Measurements from ENCODE around the gene C1QB.
"Not testable (repeated sequence)": the region's sequence is repeated elsewhere in the genome, so short reads cannot be mapped to it uniquely, and the experiment has no call there.

C1QB gene

DNA sequence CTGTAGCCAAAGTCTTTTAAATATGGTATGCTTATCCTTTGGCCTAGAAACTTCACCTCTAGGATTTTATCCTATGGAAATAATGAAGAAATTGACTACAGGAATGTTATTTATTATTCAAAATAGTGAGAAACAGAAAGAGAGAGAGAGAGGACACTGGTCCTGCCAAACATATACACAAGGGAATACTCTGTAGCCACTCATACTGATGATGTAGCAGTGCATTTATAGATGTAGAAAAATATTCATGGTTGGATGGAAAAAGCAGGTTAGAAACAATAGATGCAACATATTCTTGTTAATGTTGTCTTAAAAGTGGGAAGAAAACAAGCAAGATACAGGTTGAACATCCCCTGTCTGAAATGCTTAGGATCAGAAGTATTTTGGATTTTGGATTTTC, 35.4 kb downstream of the C1QB start:
- no peak overlapping the region for H3K4me3 ChIP-seq (ENCODE audit: low read depth, low read length)
- DNase-seq (ENCODE audit: low read depth), result no peak

DNA sequence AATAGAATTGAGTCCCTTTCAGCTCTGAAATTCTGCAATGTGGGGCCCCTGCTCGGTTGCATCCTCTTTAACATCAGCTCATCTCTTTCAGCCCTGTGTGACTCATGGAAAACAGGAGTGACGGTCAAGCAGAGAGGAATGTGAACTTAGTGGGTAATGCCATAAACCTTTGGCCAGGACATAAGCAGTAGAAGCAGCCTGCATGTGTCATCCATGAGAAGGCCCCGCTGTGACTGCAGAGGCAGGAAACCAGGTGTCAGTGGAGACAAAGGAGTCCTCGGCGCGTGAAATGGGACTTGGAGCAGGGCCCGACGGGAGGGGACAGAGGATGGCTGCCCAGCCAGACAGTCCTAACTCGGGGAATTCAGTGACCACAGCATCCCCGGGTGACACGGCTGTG, 36.5 kb downstream of the C1QB start:
- peak; percentile 78 for DNase-seq (ENCODE audit: low read depth)
- no peak overlapping the region for H3K4me3 ChIP-seq (ENCODE audit: low read depth, low read length)

DNA sequence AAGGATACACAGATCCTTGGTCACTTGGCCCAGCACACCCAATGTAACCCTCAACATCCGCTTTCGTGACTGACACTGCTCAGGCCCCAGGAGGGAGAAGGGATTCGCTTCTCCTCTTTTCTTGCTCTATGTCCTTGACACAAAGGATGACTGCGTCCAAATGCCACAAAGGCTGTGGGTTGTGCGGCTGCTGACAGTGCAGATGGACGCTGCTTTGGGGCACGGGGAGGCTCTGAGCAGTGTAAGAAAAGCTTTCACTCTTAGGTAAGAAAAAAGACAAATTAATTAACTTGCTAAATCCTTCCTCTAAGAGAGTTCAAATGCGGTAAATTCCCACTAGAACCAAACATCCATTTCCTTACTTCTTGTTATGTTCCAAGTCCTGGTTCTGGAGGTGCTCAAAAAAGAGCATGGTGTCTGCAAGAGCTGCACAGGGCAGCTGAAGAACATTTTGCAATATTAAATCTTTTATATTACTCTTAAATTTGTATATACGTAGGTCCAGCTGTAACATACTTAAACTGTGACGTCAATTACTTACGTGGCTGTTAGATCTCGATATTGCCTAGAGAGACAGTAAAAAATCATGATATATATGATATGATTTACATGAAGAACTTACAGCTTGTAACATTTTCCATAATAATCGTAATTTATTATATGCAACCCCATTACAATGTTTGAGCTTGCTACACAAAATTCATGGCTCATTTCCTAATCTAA, 38.2 kb downstream of the C1QB start:
- H3K4me3 ChIP-seq (ENCODE audit: low read depth, low read length), result no peak overlapping the region
- DNase-seq (ENCODE audit: low read depth), result no peak

DNA sequence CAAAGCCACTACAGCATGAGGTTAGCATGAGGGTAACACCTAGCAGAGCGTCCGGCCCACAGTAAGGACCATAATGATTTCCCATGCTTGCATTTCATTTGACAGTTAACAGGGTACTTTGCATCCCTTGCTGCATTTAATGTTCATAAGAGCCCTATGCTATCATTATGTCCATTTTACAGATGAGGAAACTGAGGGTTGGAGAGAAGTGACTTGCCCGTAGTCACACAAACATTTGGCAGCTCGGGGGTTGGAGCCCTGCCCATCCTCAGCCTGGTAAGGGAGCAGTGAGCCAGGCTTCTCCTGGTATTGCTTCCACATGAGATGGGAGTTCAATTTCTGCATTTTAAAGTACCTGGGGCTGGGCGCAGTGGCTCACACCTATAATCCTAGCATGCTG, 41.1 kb downstream of the C1QB start:
- H3K4me3 ChIP-seq (ENCODE audit: low read depth, low read length), result no peak overlapping the region
- DNase-seq (ENCODE audit: low read depth), result no peak

DNA sequence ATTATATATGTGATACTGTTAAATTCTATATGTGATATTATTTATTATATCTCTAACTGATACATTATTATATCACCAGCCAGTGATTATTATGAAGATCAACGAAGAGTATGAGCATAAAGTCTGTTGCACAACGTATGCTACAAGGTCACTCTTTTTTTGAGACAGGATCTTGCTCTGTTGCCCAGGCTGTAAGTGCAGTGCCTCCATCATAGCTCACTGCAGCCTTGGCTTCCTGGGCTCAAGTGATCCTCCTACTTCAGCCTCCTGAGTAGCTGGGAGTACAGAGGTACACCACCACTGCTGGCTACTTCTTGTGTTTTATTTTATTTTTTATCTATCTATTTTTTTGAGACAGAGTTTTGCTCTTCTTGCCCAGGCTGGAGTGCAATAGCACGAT, 43.6 kb downstream of the C1QB start:
- H3K4me3 ChIP-seq (ENCODE audit: low read depth, low read length), result no peak overlapping the region
- DNase-seq (ENCODE audit: low read depth), result no peak

DNA sequence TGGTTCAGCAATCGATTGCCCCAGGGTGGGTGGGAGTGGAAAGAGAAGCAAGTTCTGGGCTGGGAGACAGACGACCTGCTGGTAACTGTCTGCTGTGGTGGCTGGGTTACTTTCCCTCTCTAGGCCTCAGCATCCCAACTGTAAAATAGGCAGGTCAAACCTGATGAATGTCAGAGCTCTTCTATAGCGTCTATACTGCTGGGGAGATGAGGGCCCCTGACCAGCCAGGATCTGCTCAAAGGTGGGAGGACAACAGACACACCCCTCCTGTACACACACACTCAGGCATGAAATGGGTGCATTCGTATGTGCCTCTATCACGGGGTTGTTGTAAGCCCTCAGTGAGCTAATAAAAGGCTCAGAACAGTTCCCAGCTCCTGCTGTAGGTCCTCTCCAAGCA, 44.9 kb downstream of the C1QB start:
- H3K4me3 ChIP-seq (ENCODE audit: low read depth, low read length), result no peak overlapping the region
- DNase-seq (ENCODE audit: low read depth), result no peak

DNA sequence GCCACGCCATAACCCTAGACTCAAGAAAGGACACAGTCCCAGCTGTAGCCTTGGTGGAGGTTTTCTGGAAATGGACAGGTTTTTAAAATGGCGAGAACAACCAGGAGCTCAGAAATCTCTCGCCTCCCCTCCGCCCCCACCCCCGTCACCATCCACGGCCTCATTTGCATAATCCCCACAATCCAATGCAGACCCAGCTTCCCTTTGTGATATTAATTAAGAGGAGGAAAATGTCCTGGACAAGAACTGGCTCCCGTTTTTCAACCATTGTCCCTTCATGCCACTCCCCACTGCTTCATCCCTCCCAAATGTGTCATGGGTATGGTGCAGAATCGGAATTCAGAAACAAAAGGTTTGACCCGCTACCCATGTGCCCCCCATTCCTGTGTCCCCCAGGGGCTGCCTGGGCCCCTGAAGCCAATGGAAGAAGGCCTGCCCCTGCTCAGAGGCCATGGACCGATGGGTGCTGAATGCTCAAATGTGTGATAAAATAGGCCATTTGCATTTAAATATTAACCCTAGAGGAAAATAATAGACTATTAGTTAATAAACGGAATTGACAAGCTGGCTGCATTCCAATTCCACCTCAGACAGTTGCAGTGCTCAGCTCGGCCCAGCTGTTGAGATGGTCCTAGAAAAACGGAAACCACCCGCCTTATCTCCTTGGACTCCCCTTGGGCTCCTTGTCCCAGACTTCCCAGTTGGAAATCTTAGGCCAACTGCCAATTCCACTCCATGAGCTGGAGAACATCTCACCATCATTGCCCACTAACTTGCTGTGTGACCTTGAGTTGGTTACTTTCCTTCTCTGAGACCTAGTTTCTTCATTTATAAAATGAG, 46.9 kb downstream of the C1QB start:
- no peak for DNase-seq (ENCODE audit: low read depth)
- H3K4me3 ChIP-seq (ENCODE audit: low read depth, low read length), result no peak overlapping the region

DNA sequence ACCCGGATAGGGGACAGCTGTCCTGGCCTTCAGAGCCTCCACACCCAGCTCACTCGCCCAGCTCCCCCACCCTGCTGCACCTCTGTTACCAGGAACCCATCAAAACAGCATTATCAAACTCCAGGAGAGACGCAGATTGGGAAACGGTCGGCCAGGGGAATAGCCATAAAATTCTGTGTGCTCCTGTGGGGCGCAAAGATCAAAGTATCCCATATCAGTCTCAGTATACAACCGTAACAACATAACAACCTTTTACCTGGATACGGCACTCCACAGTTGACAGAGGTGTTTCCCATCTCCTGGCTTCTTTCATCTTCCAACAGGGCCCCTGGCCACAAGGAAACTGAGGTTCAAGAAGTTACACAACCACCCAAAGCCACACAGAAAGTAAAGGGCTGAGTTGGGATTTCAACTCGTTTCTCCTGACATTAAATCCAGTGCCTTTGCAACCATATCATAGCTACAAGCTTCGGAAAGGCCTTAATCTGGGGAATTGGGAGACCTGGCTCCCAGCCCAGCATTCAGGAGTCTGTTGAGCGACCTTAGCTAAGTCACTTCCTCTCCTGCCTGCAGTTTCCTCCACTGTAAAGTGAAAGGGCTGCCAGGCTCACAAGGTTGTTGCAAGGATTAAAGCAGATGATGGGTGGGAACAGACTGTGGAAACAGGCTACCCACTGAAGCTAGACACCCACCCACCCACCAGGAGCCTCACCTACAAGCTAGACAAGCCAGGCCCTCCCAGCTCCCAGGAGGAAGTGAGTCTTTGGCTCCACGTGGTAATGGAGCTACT, 49.5 kb downstream of the C1QB start:
- no peak overlapping the region for H3K4me3 ChIP-seq (ENCODE audit: low read depth, low read length)
- no peak for DNase-seq (ENCODE audit: low read depth)

DNA sequence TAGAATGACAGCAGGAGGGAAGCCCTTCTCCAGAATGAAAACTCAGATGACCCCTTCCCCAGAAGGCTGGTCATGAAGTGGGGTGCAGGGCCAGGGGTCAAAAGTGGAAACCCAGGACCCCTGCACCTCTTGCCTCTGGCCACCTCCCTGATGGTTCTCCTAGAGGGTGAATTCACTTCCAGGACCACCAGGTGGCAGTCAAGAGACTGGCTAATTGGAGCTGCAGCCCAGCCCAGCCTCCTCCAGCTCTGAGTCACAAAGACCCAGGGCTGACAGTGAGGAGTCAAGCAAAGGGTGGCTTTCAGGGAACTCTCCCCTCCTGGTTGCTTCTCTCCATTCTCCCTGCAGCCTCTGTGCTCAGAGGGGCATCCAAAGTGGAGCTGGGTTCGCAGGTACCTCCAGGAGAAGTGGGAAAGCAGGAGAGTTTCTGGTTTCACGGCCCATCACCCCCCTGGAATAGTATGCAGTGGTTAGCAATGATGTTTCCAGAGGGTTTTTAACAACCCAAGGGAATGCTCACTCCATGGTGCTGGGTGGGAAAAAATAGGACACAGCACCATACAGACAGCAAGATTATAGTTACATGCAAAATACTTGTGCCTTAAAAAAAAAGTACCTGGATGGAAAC, 51.5 kb downstream of the C1QB start:
- H3K4me3 ChIP-seq (ENCODE audit: low read depth, low read length), result no peak overlapping the region
- peak; percentile 40 for DNase-seq (ENCODE audit: low read depth)

DNA sequence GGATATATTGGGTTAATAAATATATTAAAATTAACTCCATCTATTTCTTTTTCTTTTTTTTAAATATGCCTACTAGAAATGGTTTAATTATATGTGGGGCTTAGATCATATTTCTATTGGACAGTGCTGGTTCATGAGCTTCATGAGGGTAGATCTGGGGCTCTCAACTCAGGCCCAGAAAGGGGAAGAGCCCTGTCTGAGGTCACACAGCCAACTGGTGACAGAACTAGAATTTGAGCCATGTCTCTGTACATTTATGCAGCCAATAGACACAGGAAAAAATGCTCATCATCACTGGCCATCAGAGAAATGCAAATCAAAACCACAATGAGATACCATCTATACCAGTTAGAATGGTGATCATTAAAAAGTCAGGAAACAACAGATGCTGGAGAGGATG, 52.5 kb downstream of the C1QB start:
- DNase-seq (ENCODE audit: low read depth), result no peak
- no peak overlapping the region for H3K4me3 ChIP-seq (ENCODE audit: low read depth, low read length)

DNA sequence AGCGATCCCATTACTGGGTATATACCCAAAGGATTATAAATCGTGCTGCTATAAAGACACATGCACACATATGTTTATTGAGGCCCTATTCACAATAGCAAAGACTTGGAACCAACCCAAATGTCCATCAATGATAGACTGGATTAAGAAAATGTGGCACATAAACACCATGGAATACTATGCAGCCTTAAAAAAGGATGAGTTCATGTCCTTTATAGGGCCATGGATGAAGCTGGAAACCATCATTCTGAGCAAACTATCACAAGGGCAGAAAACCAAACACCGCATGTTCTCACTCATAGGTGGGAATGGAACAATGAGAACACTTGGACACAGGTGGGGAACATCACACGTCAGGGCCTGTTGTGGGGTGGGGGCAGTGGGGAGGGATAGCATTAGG, 53.1 kb downstream of the C1QB start:
- H3K4me3 ChIP-seq (ENCODE audit: low read depth, low read length); DNase-seq (ENCODE audit: low read depth): not testable (repeated sequence)

DNA sequence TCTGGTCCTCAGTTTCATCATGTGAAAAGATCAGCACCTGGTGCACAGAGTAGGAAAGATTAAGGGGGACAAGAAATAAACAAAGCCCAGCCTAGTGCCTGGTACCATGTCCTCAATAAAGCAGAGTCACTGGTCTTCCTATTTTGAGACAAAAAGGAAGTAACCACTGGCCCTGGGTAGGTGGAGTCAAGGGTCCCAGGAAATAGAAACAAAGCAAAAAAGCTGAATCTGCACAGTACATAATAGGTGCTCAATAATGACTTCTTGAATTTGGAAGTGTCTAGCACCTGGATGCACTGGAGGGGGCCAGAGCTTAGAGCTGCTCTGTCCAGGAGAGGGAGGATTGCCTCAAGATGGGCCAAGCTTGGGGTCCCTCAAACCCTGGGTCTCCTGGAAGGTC, 55.7 kb downstream of the C1QB start:
- no peak for DNase-seq (ENCODE audit: low read depth)
- H3K4me3 ChIP-seq (ENCODE audit: low read depth, low read length), result no peak overlapping the region

DNA sequence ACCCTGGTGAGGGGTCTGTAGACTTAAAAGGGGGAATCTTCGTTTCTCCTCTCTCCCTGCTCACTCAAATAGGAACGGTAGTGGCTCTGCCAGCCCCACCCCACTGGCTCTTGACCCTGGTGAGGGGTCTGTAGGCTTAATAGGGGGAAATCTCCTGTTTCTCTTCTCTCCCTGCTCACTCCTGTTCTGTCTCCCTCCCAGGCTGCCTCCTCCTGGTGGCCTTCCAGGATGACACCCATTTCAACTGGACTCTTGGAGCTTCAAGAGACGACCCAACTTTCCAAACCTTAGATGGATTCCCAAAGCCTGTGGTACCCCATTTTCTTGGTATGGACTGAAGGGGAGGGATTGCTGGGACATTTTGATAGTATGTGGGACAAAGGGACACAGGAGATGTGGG, 56.2 kb downstream of the C1QB start:
- DNase-seq (ENCODE audit: low read depth), result no peak
- H3K4me3 ChIP-seq (ENCODE audit: low read depth, low read length), result no peak overlapping the region

DNA sequence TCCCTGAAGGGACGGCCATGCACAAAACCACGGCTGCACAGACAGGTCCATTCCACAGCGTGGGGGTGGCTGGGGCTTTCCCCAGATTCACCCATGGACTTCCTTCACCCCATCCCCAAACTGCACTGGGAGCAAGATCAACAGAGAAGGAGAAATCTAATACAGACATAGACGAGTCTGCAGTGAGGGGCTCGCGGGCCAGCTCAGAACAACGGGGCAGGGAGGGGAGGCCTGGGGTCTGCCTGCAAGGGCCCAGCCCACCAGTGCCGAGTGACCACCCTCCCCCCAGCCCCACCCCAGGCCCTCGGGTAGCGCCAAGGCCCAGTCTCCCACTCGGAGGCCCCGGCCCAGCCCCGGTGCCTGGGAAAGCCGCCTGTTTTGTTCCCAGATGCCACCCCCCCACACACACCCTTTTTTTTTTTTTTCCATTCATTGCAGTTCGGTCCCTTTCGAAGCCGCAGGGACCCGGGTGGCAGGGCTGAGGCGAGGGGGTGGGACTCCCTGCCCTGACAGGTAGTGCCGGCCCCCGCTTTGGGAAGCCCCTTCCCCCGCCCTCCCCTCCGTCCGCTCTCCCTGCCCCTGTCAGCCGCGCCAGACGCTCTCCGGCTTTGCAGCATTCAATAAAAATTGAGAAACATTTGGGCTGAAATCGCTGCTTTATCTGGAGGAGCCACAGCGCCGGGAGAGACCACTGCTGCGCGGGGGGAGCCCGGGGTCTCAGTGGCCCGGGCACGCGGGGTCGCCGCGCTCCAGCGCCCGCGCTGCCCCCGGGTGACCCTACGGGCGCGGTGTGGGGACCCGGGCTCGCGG, 57.1 kb downstream of the C1QB start:
- peak overlapping the region; percentile 43 for H3K4me3 ChIP-seq (ENCODE audit: low read depth, low read length)
- DNase-seq (ENCODE audit: low read depth), result no peak

DNA sequence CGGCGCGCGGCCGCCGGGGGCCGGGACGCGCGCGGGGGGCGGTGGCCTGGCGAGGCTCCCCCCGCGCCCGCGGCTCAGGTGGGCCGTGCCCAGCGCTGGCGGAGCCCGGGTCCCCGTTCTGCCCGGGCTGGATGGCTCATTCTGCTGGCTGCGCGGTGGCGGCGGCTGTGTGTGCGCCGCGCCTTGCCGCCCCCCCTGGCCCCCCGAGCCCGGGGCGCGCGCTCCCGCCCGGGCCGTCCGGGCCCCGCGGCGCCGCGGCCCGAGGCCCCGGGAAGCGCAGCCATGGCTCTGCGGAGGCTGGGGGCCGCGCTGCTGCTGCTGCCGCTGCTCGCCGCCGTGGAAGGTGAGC, 57.6 kb downstream of the C1QB start, which contains the start of gene EPHB2:
TSS of gene EPHB2 (plus strand) at position 139 of the 349 bp plus-strand sequence. CDS start at position 283, 144 bp downstream.
- peak within 1 kb of the TSS; percentile 63 for H3K4me3 ChIP-seq (ENCODE audit: low read depth, low read length)
- DNase-seq (ENCODE audit: low read depth), result no peak

DNA sequence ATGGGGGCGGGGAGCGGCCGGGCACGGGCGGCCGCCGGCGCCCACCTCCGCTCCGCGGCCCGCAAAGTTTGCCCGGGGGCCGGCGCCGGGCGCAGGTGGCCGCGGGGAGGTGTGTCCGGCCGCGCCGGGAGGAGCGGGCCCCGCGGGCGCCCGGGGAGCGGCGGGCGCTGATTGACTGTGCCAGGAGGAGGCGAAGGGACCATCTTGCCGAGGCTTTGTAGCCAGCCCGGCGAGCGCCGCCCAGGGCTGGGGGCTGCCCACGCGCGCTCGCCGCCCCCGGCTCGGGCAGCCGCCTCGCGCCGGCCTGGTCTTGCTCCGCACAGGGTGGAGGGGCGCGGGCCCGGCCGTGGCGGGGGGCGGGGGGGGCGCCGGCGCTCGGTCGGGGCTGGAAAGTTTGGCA, 58.0 kb downstream of the C1QB start:
- DNase-seq (ENCODE audit: low read depth), result no peak
- H3K4me3 ChIP-seq (ENCODE audit: low read depth, low read length), result peak overlapping the region; percentile 63
